Stomach (tissue), 9 donors: ENCODE measurements around the gene MYCBPAP. TPM values are rescaled to one million over a fixed set of nuclear protein-coding genes. Genes with fewer than 3 reads are reported as not detected.

Experiments
- DNase-seq, 2 donors: peaks; one replicate each; pipeline versions ENCODE4 v3.0.0 to v3.0.0-alpha.2; 2013 to 2019
- H3K27ac ChIP-seq, 5 donors: fragments of 200-600 bp in 4 of 5; sonication (generic) in 4 of 5; one replicate each; pipeline ENCODE4 v1.5.1; 2013 to 2019; ENCODE audit warnings: mild to moderate bottlenecking in 1 of 5, moderate library complexity in 1 of 5
- H3K27me3 ChIP-seq, 3 donors: fragments of 200-600 bp; sonication (generic); one replicate each; pipeline ENCODE4 v1.5.1; 2017 to 2019; ENCODE audit warnings: mixed run types in 1 of 3
- H3K36me3 ChIP-seq, 4 donors: fragments of 200-600 bp; sonication (generic); 1 replicate in 3 of 4; 2 replicates in 1 of 4; pipeline ENCODE4 v1.5.1; 2016 to 2019
- H3K4me1 ChIP-seq, 4 donors: fragments of 200-600 bp; sonication (generic); one replicate each; pipeline ENCODE4 v1.5.1; 2016 to 2019
- H3K4me3 ChIP-seq, 4 donors: fragments of 200-600 bp; sonication (generic) in 3 of 4; one replicate each; pipeline ENCODE4 v1.5.1; 2016 to 2019; ENCODE audit warnings: mild to moderate bottlenecking in 1 of 4
- H3K9me3 ChIP-seq, 4 donors: fragments of 200-600 bp; sonication (generic); one replicate each; pipeline ENCODE4 v1.5.1; 2016 to 2019
- EP300 ChIP-seq: sonication (generic); formaldehyde crosslinking; IDR thresholded peaks from one replicate; pipeline ENCODE4 v1.6.1; 2017; ENCODE audit warnings: antibody characterized with exemption
- POLR2A ChIP-seq, 4 donors: fragments of 450-650 bp; IDR thresholded peaks; one replicate each; pipeline ENCODE4 v1.6.1; 2016; ENCODE audit warnings: antibody characterized with exemption in 4 of 4, control low read depth in 2 of 4, mild to moderate bottlenecking in 1 of 4, moderate library complexity in 1 of 4
- POLR2AphosphoS5 ChIP-seq, 3 donors: sonication (generic); formaldehyde crosslinking; IDR thresholded peaks; one replicate each; pipeline ENCODE4 v1.6.1; 2016; ENCODE audit warnings: antibody characterized with exemption in 3 of 3
- WGBS, 5 donors: extraction: QIAGEN DNeasy Blood & Tissue Kit in 3 of 5; methylation state at CpG; one replicate each; pipeline versions ENCODE4 v1.1.5 to v1.1.7; 2013 to 2018; 5-methylcytosine and 5-hydroxymethylcytosine counted together
- intact Hi-C: fragments of 100-400 bp; cut with DNase I; formaldehyde crosslinking; loops from one replicate; pipeline ENCODE4 v1.15.1; 2023; ENCODE audit warnings: low total_unique reads
- polyA plus RNA-seq, 3 donors: library from polyadenylated mRNA; stranded (reverse); fragments of 200-250 nt; gene quantifications; one replicate each; pipeline ENCODE4 v1.2.3, GENCODE V29; 2013
- total RNA-seq, 5 donors: library from RNA; depleted of rRNA; stranded (reverse); fragments of >200 nt; gene quantifications; one replicate each; pipeline versions ENCODE4 v1.1.0 to v1.2.3, GENCODE V29; 2014 to 2016
- TF ChIP-seq, protein P1 (sequence below), 7 experiments: fragments of 450-650 bp in 4 of 7; fragments of 200-600 bp in 3 of 7; sonication (generic) in 3 of 7; IDR thresholded peaks; one replicate each; pipeline ENCODE4 v1.5.1; 2016 to 2019; ENCODE audit warnings: antibody characterized with exemption in 7 of 7, control low read depth in 2 of 7, mild to moderate bottlenecking in 1 of 7
- donor health status: healthy with polysubstance abuse.
- donor health status: Bipolar disorder and iron deficiency.
- donor health status: healthy.

Gene MYCBPAP
- total and polyA plus RNA-seq, 8 donors: 0.25 to 2.7 (median 1.1) TPM; not detected in 3

DNA sequence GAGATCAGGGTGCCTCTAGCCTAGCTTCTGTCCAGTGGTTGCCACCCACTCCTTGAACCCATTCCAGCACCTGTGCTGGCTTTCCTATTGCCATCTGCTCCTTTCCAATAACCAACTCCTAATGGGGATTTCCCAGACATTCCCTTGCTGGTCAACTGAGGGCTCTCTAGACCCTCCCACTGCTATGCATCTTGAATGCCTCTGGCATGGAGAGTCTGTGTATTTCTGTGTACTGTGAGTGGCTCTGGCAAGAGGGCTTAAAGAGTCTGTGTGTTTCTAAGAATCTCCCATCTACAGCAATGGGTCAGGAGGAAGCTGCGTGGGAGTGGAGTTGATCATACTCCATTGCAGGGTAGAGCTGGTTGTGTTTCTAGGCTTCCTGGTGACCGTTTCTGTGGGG is 13.3 kb downstream of the MYCBPAP start:
- intact Hi-C loops: no loop called here
- H3K36me3 ChIP-seq: no peaks in the 10 kb centered on the region
- H3K9me3 ChIP-seq: no peaks in the 10 kb centered on the region
- H3K4me3 ChIP-seq: no peak overlapping the region
- H3K4me1 ChIP-seq: peaks cover 0 to 9% (median 6%) of the 10 kb centered on the region in 4 donors
- no peak overlapping the region for H3K27ac ChIP-seq
- no peaks in the 10 kb centered on the region for H3K27me3 ChIP-seq
- no peak for TF ChIP-seq POLR2A (IDR thresholded peaks at IDR 0.05)
- TF ChIP-seq EP300: no peak
- TF ChIP-seq, protein P1, sequence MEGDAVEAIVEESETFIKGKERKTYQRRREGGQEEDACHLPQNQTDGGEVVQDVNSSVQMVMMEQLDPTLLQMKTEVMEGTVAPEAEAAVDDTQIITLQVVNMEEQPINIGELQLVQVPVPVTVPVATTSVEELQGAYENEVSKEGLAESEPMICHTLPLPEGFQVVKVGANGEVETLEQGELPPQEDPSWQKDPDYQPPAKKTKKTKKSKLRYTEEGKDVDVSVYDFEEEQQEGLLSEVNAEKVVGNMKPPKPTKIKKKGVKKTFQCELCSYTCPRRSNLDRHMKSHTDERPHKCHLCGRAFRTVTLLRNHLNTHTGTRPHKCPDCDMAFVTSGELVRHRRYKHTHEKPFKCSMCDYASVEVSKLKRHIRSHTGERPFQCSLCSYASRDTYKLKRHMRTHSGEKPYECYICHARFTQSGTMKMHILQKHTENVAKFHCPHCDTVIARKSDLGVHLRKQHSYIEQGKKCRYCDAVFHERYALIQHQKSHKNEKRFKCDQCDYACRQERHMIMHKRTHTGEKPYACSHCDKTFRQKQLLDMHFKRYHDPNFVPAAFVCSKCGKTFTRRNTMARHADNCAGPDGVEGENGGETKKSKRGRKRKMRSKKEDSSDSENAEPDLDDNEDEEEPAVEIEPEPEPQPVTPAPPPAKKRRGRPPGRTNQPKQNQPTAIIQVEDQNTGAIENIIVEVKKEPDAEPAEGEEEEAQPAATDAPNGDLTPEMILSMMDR (IDR thresholded peaks at IDR 0.05): no peak
- TF ChIP-seq POLR2AphosphoS5 (IDR thresholded peaks at IDR 0.05): no peak
- WGBS, 5 donors: 74 to 100% (median 85%) methylated on average over 1 to 2 of the region's 2 CpGs
- DNase-seq: no peak

DNA sequence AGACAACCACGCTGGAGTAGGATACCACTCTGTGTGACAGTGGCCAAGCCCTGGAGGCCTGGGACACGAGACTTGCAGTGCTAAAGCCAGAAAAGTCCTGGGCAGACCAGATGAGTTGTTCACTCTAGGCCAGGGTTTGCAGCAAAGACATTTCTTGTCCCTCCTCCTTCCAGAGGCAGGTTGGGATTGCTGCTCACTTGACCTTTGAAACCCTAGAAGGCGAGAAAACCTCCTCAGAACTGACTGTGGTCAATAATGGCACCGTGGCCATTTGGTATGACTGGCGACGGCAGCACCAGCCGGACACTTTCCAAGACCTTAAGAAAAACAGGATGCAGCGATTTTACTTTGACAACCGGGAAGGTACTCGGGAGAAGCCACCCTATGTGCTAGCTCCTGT is 14.5 kb downstream of the MYCBPAP start:
- intact Hi-C loops: no loop called here
- no peak overlapping the region for H3K4me3 ChIP-seq
- TF ChIP-seq EP300 (no peak), POLR2A (IDR thresholded peaks at IDR 0.05) (no peak), POLR2AphosphoS5 (IDR thresholded peaks at IDR 0.05) (no peak)
- TF ChIP-seq, protein P1 (IDR thresholded peaks at IDR 0.05): no peak
- no peaks in the 10 kb centered on the region for H3K36me3 ChIP-seq
- no peaks in the 10 kb centered on the region for H3K27me3 ChIP-seq
- no peak for DNase-seq
- no peak overlapping the region for H3K27ac ChIP-seq
- WGBS, 5 donors: 94 to 98% (median 95%) methylated on average over 10 of the region's 10 CpGs
- H3K9me3 ChIP-seq: no peaks in the 10 kb centered on the region
- peaks cover 0 to 9% (median 6%) of the 10 kb centered on the region in 4 donors for H3K4me1 ChIP-seq

DNA sequence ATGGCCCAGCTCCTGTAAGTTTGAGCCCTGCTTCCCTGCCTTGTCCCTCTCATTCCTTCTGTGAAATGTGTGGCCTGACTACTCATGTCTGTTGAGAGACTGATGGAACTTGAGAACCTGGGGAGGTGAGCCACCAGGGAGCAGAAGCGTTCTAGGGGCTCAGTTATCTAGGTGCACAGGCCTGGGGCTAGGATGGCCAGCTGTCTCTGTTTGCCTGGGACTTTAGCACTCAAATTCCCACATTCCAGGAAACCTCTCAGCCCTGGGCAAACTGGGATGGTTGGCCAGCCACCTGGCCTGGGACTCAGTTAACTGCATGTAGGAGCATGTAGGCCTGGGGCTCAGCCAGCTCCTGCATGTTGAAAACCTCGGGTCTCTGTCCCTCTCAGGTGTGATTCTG is 15.0 kb downstream of the MYCBPAP start:
- WGBS, 5 donors: 74 to 92% (median 87%) methylated on average over 2 of the region's 2 CpGs
- DNase-seq: no peak
- TF ChIP-seq, protein P1 (IDR thresholded peaks at IDR 0.05): no peak
- TF ChIP-seq EP300 (no peak), POLR2AphosphoS5 (IDR thresholded peaks at IDR 0.05) (no peak), POLR2A (IDR thresholded peaks at IDR 0.05) (no peak)
- Histone ChIP-seq H3K27ac (no peak overlapping the region), H3K9me3 (no peaks in the 10 kb centered on the region), H3K4me1 (peaks cover 0 to 9% (median 5%) of the 10 kb centered on the region in 4 donors), H3K27me3 (no peaks in the 10 kb centered on the region), H3K36me3 (no peaks in the 10 kb centered on the region), H3K4me3 (no peak overlapping the region)
- intact Hi-C loops: no loop called here

DNA sequence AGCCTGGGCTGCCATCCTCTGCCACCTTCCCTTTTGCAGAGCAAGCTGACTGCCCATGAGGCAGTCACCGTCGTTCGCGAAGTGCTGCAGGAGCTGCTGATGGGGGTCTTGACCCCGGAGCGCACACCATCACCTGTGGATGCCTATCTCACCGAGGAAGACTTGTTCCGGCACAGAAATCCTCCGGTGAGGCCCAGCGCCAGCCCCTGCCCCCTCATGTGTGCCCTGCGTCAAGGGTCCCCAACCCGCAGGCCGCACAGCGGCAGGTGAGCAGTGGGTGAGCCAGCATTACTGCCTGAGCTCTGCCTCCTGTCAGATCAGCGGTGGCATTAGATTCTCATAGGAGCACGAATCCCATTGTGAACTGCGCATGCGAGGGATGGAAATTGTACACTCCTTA is 16.6 kb downstream of the MYCBPAP start:
- no peaks in the 10 kb centered on the region for H3K4me1 ChIP-seq
- WGBS, 5 donors: 88 to 96% (median 94%) methylated on average over 15 to 18 of the region's 18 CpGs
- intact Hi-C loops: no loop called here
- no peaks in the 10 kb centered on the region for H3K9me3 ChIP-seq
- H3K27me3 ChIP-seq: peaks cover 0 to 12% (median 0%) of the 10 kb centered on the region in 3 donors
- no peak overlapping the region for H3K27ac ChIP-seq
- H3K4me3 ChIP-seq: no peak overlapping the region
- DNase-seq: no peak
- TF ChIP-seq POLR2AphosphoS5 (IDR thresholded peaks at IDR 0.05): no peak
- TF ChIP-seq, protein P1 (IDR thresholded peaks at IDR 0.05): no peak
- no peak for TF ChIP-seq POLR2A (IDR thresholded peaks at IDR 0.05)
- no peaks in the 10 kb centered on the region for H3K36me3 ChIP-seq
